HUDEP-2 (cell line): Measurements from ENCODE around the gene SLC35E3.

ENCODE experiments used
- DNase-seq, 76 experiments: peaks; one replicate each; lab custom pipeline; 2025; ENCODE audit not compliant: unreplicated experiment in 76 of 76; lab: John Stamatoyannopoulos, UW

SLC35E3 gene

GRCh38 chr12:68745904-68746571, at the start of gene SLC35E3:
Gene SLC35E3, plus strand, starts transcription at chr12:68746176. Its CDS starts 202 bp downstream, at chr12:68746378.
- DNase-seq: peak in 75 of 76 experiments; percentile 63 to 95 (median 90)

GRCh38 chr12:68699486-68699885, 46.5 kb upstream of the SLC35E3 start:
- no peak for DNase-seq

GRCh38 chr12:68727776-68728175, 18.2 kb upstream of the SLC35E3 start:
- no peak for DNase-seq

DNA sequence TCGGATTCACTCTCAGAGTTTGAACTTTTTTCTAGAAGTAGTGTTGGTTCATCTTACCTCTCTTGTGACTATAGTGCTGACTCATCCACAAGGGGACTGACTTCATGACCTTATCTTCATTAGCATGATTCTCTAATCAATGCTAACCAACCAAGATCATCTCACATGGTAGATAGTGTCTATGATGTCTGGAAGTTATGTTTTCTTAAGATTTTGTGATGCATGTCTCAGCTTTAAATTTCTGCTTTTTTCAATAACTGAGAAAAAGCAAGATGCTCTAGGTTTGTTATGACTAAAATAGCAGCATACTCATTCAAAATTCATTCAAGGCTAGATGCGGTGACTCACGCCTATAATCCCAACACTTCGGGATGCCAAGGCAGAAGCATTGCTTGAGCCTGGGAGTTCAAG, 12.3 kb upstream of the SLC35E3 start:
- DNase-seq: peak in 1 of 76 experiments; percentile 5

- no peak for DNase-seq
Measured at GRCh38 chr12:68739891-68740290, 6.1 kb upstream of the SLC35E3 start.

GRCh38 chr12:68743356-68743755, 2.6 kb upstream of the SLC35E3 start:
- no peak for DNase-seq

- DNase-seq: no peak
Measured at GRCh38 chr12:68745376-68745903, 536 bp upstream of the SLC35E3 start.

DNA sequence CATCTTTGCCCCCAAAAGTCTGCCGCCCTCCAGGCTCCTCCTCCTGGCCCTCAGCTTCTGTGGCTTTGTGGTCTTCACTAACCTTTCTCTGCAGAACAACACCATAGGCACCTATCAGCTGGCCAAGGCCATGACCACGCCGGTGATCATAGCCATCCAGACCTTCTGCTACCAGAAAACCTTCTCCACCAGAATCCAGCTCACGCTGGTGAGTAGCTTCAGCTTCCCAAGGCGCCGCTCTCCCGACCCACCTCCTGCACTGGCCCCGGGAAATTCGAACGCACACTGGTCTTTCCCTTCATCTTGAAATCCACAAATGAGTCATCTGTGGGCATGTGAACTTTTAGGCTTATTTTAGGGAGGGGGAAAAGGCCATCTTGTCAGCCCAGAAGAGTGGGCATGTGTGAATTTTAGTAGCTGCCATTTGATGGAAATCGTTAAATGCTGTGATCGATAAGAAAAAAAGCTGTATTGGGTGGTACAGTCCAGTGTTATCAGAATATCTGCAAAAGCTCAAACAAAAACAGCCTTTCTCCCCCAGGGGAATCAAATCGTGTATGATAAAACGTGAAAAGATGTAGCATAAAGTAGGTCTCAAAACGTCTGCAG, 700 bp downstream of the SLC35E3 start:
- DNase-seq: peak in 39 of 76 experiments; percentile 2 to 73 (median 33)

DNA sequence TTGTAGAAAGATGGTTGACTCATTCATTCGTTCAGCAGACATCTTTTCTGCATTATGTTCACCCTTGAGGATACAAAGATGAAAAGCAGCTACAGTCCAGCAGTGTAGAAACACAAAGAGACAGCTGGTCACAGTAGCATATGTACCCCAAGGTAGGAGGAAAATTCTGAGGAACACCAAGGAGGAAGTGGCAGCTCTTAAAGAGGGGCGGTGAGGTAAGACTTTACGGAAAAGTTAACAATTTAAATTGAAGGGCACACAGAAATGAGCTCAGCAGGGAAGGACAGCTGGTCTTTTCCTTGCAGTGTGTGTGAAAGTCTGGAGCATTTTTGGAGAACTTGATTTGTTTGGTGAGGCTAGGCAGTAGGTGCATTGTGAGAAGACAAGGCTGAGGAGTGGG, 3.5 kb downstream of the SLC35E3 start:
- no peak for DNase-seq

- DNase-seq: no peak
Measured at GRCh38 chr12:68749861-68750260, 3.9 kb downstream of the SLC35E3 start.

- DNase-seq: no peak
Measured at GRCh38 chr12:68750506-68750905, 4.5 kb downstream of the SLC35E3 start.

DNA sequence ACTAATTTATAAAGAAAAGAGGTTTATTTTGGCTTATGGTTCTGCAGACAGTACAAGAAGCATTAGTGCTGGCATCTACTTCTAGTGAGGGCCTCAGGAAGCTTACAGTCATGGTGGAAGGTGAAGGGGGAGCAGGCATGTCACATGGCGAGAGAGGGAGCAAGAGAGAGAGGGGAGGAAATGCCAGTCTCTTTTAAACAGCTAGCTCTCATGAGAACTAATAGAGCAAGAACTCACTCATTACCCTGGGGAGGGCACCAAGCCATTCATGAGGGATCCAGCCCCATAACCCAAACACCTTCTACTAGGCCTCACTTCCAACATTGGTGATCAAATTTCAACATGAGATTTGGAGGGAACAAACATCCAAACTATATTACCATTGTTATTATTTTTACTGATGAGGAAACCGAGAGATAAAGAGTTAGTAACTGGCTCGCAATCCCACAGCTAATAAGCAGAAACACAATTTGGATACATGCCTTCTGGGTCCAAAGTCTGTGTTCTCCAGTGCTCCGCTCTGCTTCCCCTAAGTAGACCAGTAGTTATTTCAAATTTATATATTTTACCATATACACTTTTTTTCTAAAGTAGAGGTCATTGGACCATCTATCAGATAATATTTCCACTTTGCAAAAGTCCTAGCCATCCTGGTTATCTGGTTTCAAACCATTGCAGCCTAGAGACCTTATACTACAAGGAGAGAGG, 9.7 kb downstream of the SLC35E3 start:
- no peak for DNase-seq

GRCh38 chr12:68759852-68760251, 13.9 kb downstream of the SLC35E3 start:
- DNase-seq: no peak

DNA sequence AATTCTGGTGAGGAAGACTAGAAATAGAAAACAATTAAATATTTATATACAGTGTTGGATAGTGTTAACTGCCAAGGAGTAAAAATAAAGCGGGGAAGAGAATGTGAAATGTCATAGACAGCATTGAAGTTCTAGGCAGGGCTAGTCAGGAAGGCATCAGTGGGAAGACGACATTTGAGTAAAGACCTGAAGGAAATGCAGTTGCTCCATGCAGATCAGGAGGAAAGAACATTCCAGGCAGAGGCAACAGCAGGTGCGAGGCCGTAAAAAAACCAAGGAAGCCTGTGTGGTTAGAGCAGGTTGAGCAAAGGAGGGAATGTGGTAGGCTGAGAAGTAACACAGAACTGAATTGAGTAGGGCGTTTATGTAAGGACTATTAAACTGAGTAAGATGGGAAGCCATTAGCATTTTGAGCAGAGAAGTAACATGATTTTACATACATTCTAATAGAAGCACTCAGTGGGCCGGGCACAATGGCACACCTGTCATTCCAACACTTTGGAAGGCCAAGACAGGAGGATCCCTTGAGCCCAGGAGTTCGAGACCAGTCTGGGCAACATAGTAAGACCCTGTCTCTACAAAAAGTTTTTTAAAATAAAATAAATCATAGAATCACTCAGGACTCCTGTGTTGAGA, 14.9 kb downstream of the SLC35E3 start:
- DNase-seq: no peak

DNA sequence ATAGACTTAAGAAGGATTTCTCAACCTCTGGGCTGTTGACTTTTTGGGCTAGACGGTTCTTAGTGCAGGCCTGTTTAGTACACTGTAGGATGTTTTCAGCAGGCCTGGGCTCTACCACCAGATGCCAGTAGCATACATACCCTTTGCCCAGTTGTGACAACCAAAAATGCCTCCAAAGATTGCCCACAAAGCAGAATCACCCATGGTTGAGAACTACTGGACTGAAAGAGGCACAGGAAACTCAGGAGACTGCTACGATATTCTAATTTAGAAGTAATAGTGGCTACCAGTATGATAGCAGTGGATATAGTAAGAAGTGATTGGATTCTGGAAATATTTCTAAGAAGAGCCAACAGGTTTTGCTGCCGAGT, 15.5 kb downstream of the SLC35E3 start:
- DNase-seq: no peak

DNA sequence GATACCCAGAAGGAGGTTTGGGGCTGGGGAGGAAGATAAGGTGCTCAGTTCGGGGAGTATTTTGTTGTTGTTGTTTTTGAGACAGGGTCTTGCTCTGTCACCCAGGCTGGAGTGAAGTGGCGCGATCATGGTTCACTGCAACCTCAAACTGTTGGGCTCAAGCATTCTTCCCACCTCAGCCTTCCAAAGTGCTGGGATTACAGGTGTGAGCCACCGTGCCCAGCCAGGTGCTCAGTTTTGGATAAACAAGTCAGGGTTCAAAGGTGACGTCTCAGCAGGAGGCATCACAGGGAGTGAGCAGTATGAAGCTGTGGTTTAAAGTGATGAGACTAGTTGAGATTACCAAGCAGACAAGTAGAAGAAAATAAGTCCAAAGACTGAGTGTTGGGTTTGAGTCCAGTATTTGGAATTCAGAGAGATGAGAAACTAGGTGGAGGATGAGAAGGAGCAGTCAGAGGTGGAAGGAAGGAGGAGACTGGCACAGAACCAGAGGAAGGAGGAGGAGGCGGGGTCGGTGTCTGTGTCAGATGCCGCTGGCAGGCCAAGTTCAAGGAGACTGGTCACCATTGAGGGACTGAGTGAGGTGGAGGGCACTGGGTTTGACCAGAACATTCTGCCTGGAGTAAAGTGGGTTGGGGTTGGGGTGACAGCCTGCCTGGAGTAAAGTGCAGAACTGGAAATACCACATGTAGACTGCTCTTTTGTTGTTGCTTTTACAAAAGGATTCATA, 16.1 kb downstream of the SLC35E3 start:
- peak in 4 of 76 experiments; percentile 4 to 10 (median 6) for DNase-seq

GRCh38 chr12:68762691-68763090, 16.7 kb downstream of the SLC35E3 start:
- no peak for DNase-seq

DNA sequence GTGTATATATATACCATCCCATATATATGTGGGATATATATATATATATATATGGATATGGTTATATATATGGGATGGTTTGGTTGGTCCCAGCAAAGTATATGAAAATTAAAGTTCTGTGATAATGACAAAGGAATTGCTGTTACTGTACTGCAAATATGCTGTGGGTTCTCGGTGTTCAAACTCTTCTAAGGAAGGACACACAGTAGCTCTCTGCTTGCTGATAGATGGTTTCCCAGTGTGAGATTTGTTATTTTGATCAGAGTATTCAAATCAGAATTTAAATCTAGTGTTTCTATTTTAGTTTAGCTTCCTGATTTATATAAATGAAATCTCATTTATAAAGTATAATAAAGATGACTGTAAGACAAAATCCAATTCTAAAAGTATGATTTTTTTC, 19.7 kb downstream of the SLC35E3 start:
- no peak for DNase-seq

DNA sequence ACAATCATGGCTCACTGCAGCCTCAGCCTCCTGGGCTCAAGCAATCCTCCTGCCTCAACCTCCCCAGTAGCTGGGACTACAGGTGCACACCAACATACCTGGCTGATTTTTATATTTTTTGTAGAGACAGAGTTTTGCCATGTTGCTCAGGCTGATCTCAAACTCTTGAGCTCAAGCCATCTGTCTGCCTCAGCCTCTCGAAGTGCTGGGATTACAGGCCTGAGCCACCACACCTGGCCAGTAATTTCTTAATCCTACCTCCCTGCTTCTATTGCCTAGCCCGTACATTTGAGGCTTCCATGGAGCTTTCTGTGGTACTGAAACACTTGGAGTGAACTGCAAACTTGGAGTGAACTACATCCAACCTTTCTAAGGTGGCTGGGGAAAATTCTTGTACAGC, 20.7 kb downstream of the SLC35E3 start:
- DNase-seq: no peak

GRCh38 chr12:68767191-68767590, 21.2 kb downstream of the SLC35E3 start:
- DNase-seq: no peak
